ENCODE measurements around the gene ITGA4. TPM values are rescaled to one million over a fixed set of nuclear protein-coding genes. Genes with fewer than 3 reads are reported as not detected.

The ITGA4 gene
- total RNA-seq, 1 experiment from 2014 or later: not detected

GRCh38 chr2:181440919-181441318 lies 16.3 kb upstream of the ITGA4 start:
- POLR2A ChIA-PET: no interaction called here
- TF ChIP-seq, protein P1, sequence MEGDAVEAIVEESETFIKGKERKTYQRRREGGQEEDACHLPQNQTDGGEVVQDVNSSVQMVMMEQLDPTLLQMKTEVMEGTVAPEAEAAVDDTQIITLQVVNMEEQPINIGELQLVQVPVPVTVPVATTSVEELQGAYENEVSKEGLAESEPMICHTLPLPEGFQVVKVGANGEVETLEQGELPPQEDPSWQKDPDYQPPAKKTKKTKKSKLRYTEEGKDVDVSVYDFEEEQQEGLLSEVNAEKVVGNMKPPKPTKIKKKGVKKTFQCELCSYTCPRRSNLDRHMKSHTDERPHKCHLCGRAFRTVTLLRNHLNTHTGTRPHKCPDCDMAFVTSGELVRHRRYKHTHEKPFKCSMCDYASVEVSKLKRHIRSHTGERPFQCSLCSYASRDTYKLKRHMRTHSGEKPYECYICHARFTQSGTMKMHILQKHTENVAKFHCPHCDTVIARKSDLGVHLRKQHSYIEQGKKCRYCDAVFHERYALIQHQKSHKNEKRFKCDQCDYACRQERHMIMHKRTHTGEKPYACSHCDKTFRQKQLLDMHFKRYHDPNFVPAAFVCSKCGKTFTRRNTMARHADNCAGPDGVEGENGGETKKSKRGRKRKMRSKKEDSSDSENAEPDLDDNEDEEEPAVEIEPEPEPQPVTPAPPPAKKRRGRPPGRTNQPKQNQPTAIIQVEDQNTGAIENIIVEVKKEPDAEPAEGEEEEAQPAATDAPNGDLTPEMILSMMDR (IDR thresholded peaks at IDR 0.05; ENCODE audit: insufficient read depth in 1 of 2, low read depth in 1 of 2, low read length in 1 of 2, severe bottlenecking in 1 of 2, unreplicated experiment in 1 of 2): no peak
- no TSS peak for BruUV-seq (replicated peaks)

GRCh38 chr2:181441670-181442069 lies 15.5 kb upstream of the ITGA4 start:
- ChIA-PET CTCF (no interaction called here), POLR2A (no interaction called here)
- H3K4me3 Mint-ChIP-seq (ENCODE audit: unreplicated experiment): no peak overlapping the region
- no TSS peak for BruUV-seq (replicated peaks)
- Histone ChIP-seq H3K27me3 (replicated peaks; ENCODE audit: control insufficient read depth, insufficient read depth, low read length) (no peaks in the 10 kb centered on the region), H3K36me3 (ENCODE audit: control insufficient read depth, insufficient read depth, low read length) (no peaks in the 10 kb centered on the region), H3K4me3 (ENCODE audit: low read depth, low read length) (no peak overlapping the region), H3K9me3 (no peaks in the 10 kb centered on the region), H3K4me1 (no peaks in the 10 kb centered on the region)
- TF ChIP-seq, protein P1 (IDR thresholded peaks at IDR 0.05; ENCODE audit: insufficient read depth in 1 of 2, low read depth in 1 of 2, low read length in 1 of 2, severe bottlenecking in 1 of 2, unreplicated experiment in 1 of 2): no peak
- no peak overlapping the region for H3K27ac Mint-ChIP-seq (ENCODE audit: unreplicated experiment)
- peaks cover 6% of the 10 kb centered on the region for H3K27me3 Mint-ChIP-seq (ENCODE audit: insufficient read depth, unreplicated experiment)
- no peaks in the 10 kb centered on the region for H3K4me1 Mint-ChIP-seq (ENCODE audit: low read depth, unreplicated experiment)
- no peaks in the 10 kb centered on the region for H3K36me3 Mint-ChIP-seq (ENCODE audit: insufficient read depth, unreplicated experiment)
- intact Hi-C loops (cut with micrococcal nuclease; ENCODE audit: unreplicated experiment): no loop called here
- no peak for DNase-seq
- H3K9me3 Mint-ChIP-seq (ENCODE audit: unreplicated experiment): no peaks in the 10 kb centered on the region

More at GRCh38 chr2:181440919-181441318, 16.3 kb upstream of the ITGA4 start:
- no peaks in the 10 kb centered on the region for H3K36me3 Mint-ChIP-seq (ENCODE audit: insufficient read depth, unreplicated experiment)
- no peaks in the 10 kb centered on the region for H3K27me3 ChIP-seq (replicated peaks; ENCODE audit: control insufficient read depth, insufficient read depth, low read length)
- no peak for DNase-seq
- H3K27me3 Mint-ChIP-seq (ENCODE audit: insufficient read depth, unreplicated experiment): peaks cover 6% of the 10 kb centered on the region
- no peaks in the 10 kb centered on the region for H3K4me1 Mint-ChIP-seq (ENCODE audit: low read depth, unreplicated experiment)
- H3K4me1 ChIP-seq: no peaks in the 10 kb centered on the region
- no peaks in the 10 kb centered on the region for H3K9me3 Mint-ChIP-seq (ENCODE audit: unreplicated experiment)
- no peak overlapping the region for H3K4me3 Mint-ChIP-seq (ENCODE audit: unreplicated experiment)
- no peaks in the 10 kb centered on the region for H3K36me3 ChIP-seq (ENCODE audit: control insufficient read depth, insufficient read depth, low read length)
- H3K27ac Mint-ChIP-seq (ENCODE audit: unreplicated experiment): no peak overlapping the region
- CTCF ChIA-PET: no interaction called here
- no peak overlapping the region for H3K4me3 ChIP-seq (ENCODE audit: low read depth, low read length)
- no peaks in the 10 kb centered on the region for H3K9me3 ChIP-seq
- intact Hi-C loops (cut with micrococcal nuclease; ENCODE audit: unreplicated experiment): no loop called here

- Mint-ChIP-seq H3K27me3 (ENCODE audit: insufficient read depth, unreplicated experiment) (peaks cover 6% of the 10 kb centered on the region), H3K4me1 (ENCODE audit: low read depth, unreplicated experiment) (no peaks in the 10 kb centered on the region), H3K27ac (ENCODE audit: unreplicated experiment) (no peak overlapping the region), H3K9me3 (ENCODE audit: unreplicated experiment) (no peaks in the 10 kb centered on the region), H3K36me3 (ENCODE audit: insufficient read depth, unreplicated experiment) (no peaks in the 10 kb centered on the region), H3K4me3 (ENCODE audit: unreplicated experiment) (no peak overlapping the region)
- BruUV-seq (replicated peaks): no TSS peak
- intact Hi-C loops (cut with micrococcal nuclease; ENCODE audit: unreplicated experiment): no loop called here
- CTCF ChIA-PET: no interaction called here
- Histone ChIP-seq H3K4me1 (no peaks in the 10 kb centered on the region), H3K9me3 (no peaks in the 10 kb centered on the region), H3K4me3 (ENCODE audit: low read depth, low read length) (no peak overlapping the region), H3K27me3 (replicated peaks; ENCODE audit: control insufficient read depth, insufficient read depth, low read length) (no peaks in the 10 kb centered on the region), H3K36me3 (ENCODE audit: control insufficient read depth, insufficient read depth, low read length) (no peaks in the 10 kb centered on the region)
- DNase-seq: no peak
- TF ChIP-seq, protein P1 (IDR thresholded peaks at IDR 0.05; ENCODE audit: insufficient read depth in 1 of 2, low read depth in 1 of 2, low read length in 1 of 2, severe bottlenecking in 1 of 2, unreplicated experiment in 1 of 2): no peak
- POLR2A ChIA-PET: no interaction called here
These were observed 12.5 kb upstream of the ITGA4 start for GRCh38 chr2:181444654-181445053.

All from Caco-2 (cell line).